NB4 (cell line): ENCODE results near the gene SLCO3A1.

Experiments
- DNase-seq: peaks from one replicate; pipeline ENCODE4 v3.0.0; 2010; ENCODE audit warnings: low read depth
- H3K4me3 ChIP-seq: one replicate; pipeline ENCODE4 v1.5.1; 2011; ENCODE audit warnings: mild to moderate bottlenecking, low read depth, low read length, moderate library complexity
- CTCF ChIP-seq: IDR thresholded peaks from one replicate; pipeline ENCODE4 v1.5.1; 2012; ENCODE audit warnings: low read depth, low read length
- MAX ChIP-seq: IDR thresholded peaks from 2 replicates; pipeline ENCODE4 v1.6.1; 2011; ENCODE audit warnings: low read depth, low read length
- MYC ChIP-seq: IDR thresholded peaks from 2 replicates; pipeline ENCODE4 v1.6.1; 2011; ENCODE audit warnings: low read depth, low read length
- POLR2A ChIP-seq: IDR thresholded peaks from 2 replicates; pipeline ENCODE4 v1.6.1; 2011; ENCODE audit warnings: mild to moderate bottlenecking; ENCODE audit not compliant: insufficient read length; ENCODE audit errors: extremely low read depth

The SLCO3A1 gene

GRCh38 chr15:91865486-91865885, 12.0 kb downstream of the SLCO3A1 start:
- no peak overlapping the region for H3K4me3 ChIP-seq
- no peak for DNase-seq
- TF ChIP-seq POLR2A (no peak), CTCF (no peak), MYC (no peak), MAX (no peak)

- no peak for DNase-seq
- H3K4me3 ChIP-seq = no peak overlapping the region
- TF ChIP-seq CTCF = no peak
Measured at GRCh38 chr15:91865950-91866349, 12.4 kb downstream of the SLCO3A1 start.

GRCh38 chr15:91866371-91866905, 12.9 kb downstream of the SLCO3A1 start:
- TF ChIP-seq MYC = no peak
- no peak for TF ChIP-seq POLR2A
- TF ChIP-seq MAX = no peak
- no peak overlapping the region for H3K4me3 ChIP-seq
- no peak for DNase-seq

- TF ChIP-seq POLR2A = no peak
- TF ChIP-seq CTCF = no peak
- no peak for TF ChIP-seq MYC
- TF ChIP-seq MAX = no peak
- no peak overlapping the region for H3K4me3 ChIP-seq
- no peak for DNase-seq
Measured at GRCh38 chr15:91866971-91867372, 13.5 kb downstream of the SLCO3A1 start.

DNA sequence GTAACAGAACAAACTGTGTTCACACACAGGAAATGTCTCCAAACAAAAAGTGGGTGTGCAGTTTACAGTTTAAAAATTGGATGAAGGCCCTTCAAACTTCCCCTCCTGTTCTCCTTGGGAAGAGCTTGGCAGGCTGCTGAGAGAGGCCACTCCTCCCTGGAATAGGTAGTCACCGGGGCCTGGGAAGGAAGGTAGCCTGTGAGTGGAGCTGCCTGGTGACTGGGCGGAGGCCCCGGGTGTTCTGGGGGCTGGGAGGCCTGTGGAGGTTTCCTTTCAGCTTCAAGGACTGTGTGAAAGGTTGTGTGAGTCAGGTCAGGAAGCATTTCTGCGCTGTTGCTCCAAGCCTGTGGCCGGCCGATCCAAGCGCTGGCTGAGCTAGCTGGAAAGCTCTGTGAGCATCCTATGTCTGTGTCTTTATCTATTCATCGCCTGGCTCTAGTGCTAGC, 14.1 kb downstream of the SLCO3A1 start:
- TF ChIP-seq POLR2A (no peak), MAX (no peak), MYC (no peak), CTCF (no peak)
- no peak overlapping the region for H3K4me3 ChIP-seq
- no peak for DNase-seq

DNA sequence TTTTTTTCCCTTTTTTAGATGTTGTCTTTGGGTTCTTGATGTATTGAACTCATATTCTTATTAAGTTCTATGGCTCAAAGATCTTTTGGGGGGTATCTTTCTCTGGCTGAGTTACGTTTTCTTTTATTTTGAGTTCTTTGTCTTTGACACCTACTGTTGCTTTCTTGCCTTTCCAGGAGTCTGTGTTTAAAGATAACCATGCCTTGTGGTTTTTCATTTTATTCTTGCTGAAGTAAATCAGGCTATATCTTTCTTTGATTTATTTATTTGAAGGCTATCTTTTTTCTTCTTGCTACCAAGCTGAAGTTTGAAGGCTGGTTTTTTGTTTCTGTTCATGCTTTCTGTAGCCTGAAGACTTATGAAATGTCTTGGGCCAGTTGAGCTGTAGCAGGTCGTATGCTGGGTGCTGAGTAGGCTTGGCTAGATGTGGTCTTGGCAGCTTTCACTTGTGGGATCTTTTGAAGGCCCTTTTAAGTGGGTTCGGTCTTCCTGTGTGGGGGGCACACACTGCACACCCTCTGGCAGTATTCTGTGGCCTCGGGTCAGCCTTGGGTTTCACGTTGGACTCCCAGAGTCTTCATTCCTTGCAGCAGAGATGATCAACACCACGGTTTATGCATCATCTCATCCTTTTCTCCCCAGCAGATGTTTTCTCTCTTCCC, 17.5 kb downstream of the SLCO3A1 start:
- no peak overlapping the region for H3K4me3 ChIP-seq
- TF ChIP-seq MAX (no peak), POLR2A (no peak), MYC (no peak), CTCF (no peak)
- DNase-seq = no peak
